Measurements from ENCODE around the gene NEURL1B.

Gene NEURL1B

GRCh38 chr5:172611913-172612312 is 29.1 kb upstream of the NEURL1B start:
- no peak for DNase-seq

- no peak for DNase-seq
These were observed 28.3 kb upstream of the NEURL1B start for GRCh38 chr5:172612771-172613170.

GRCh38 chr5:172616136-172616535 is 24.9 kb upstream of the NEURL1B start:
- DNase-seq, result no peak

- DNase-seq, result no peak
These were observed 24.3 kb upstream of the NEURL1B start for GRCh38 chr5:172616730-172617129.

GRCh38 chr5:172617817-172618216 is 23.2 kb upstream of the NEURL1B start:
- no peak for DNase-seq

- DNase-seq, result no peak
These were observed 22.3 kb upstream of the NEURL1B start for GRCh38 chr5:172618574-172619365.

GRCh38 chr5:172620506-172620905 is 20.6 kb upstream of the NEURL1B start:
- no peak for DNase-seq

- no peak for DNase-seq
These were observed 18.7 kb upstream of the NEURL1B start for GRCh38 chr5:172622091-172623046.

- DNase-seq, result no peak
These were observed 17.6 kb upstream of the NEURL1B start for GRCh38 chr5:172623313-172623980.

GRCh38 chr5:172624083-172624995 is 16.7 kb upstream of the NEURL1B start:
- no peak for DNase-seq

GRCh38 chr5:172624996-172625964 is 15.8 kb upstream of the NEURL1B start:
- DNase-seq, result no peak

GRCh38 chr5:172626031-172626581 is 15.0 kb upstream of the NEURL1B start:
- no peak for DNase-seq

GRCh38 chr5:172630082-172630481 is 11.0 kb upstream of the NEURL1B start:
- DNase-seq, result no peak

GRCh38 chr5:172630482-172630881 is 10.6 kb upstream of the NEURL1B start:
- DNase-seq, result no peak

GRCh38 chr5:172630986-172631385 is 10.1 kb upstream of the NEURL1B start:
- DNase-seq, result no peak

- no peak for DNase-seq
These were observed 8.5 kb upstream of the NEURL1B start for GRCh38 chr5:172632346-172633092.

GRCh38 chr5:172633403-172633970 is 7.6 kb upstream of the NEURL1B start:
- no peak for DNase-seq

- DNase-seq, result no peak
These were observed 6.8 kb upstream of the NEURL1B start for GRCh38 chr5:172634106-172634899.

- DNase-seq, result no peak
These were observed 6.0 kb upstream of the NEURL1B start for GRCh38 chr5:172635038-172635437.

All from stimulated activated CD4-positive, alpha-beta T cell treated with anti-CD3 and anti-CD28 coated beads, Interleukin-2, amount 100 ng/mL, for 24 hours (primary cell).